IMR-90 (cell line): ENCODE data around the gene ITFG1. TPM values are rescaled to one million over a fixed set of nuclear protein-coding genes. Genes with fewer than 3 reads are reported as not detected.

Source experiments
- ATAC-seq: fragments of 200-7000 bp; cut with Tn5 transposase; 2 replicates; pipeline ENCODE4 v1.9.1; 2020; ENCODE audit warnings: low read depth, mild to moderate bottlenecking, moderate library complexity
- BruUV-seq: library from RNA; stranded (reverse); fragments of 400-500 nt; replicated peaks from 2 replicates; lab custom pipeline; 2021; lab: Mats Ljungman, UMichigan
- CTCF ChIA-PET: fragments of 300-600 bp; formaldehyde crosslinking; extraction: SDS; loops from one replicate; lab custom pipeline; 2021; ENCODE audit warnings: antibody characterized with exemption; lab: Yijun Ruan, JAX
- POLR2A ChIA-PET: fragments of 300-600 bp; sonication (Branson Sonifier 250); formaldehyde crosslinking; loops from one replicate; lab custom pipeline; 2022; ENCODE audit warnings: antibody characterized with exemption; ENCODE audit not compliant: unreplicated experiment; lab: Charles Lee
- DNase-seq: peaks from one replicate; pipeline ENCODE4 v3.0.0; 2013
- H2AFZ ChIP-seq: replicated peaks from 2 replicates; pipeline ENCODE3; 2013; ENCODE audit warnings: low read length, mild to moderate bottlenecking; ENCODE audit not compliant: poor library complexity
- H2AK5ac ChIP-seq: 2 replicates; pipeline ENCODE4 v1.6.1; 2013; ENCODE audit warnings: low read depth, low read length, inconsistent platforms
- H2AK9ac ChIP-seq: replicated peaks from 2 replicates; pipeline ENCODE3; 2013; ENCODE audit warnings: mild to moderate bottlenecking, low read depth, low read length, moderate library complexity; ENCODE audit not compliant: poor library complexity
- H2BK120ac ChIP-seq: 2 replicates; pipeline ENCODE4 v1.6.1; 2013; ENCODE audit warnings: low read depth, low read length, inconsistent platforms
- H2BK15ac ChIP-seq: 3 replicates; pipeline ENCODE4 v1.6.1; 2013; ENCODE audit warnings: low read depth, low read length, inconsistent platforms
- H2BK20ac ChIP-seq: 2 replicates; pipeline ENCODE4 v1.6.1; 2013; ENCODE audit warnings: low read depth, mild to moderate bottlenecking, inconsistent platforms, low read length, moderate library complexity
- H2BK5ac ChIP-seq: 2 replicates; pipeline ENCODE4 v1.6.1; 2013; ENCODE audit warnings: mild to moderate bottlenecking, low read depth, low read length, inconsistent platforms; ENCODE audit not compliant: poor library complexity, severe bottlenecking
- H3K14ac ChIP-seq: replicated peaks from 2 replicates; pipeline ENCODE4 v1.6.1; 2013; ENCODE audit warnings: low read depth, low read length, inconsistent platforms
- H3K18ac ChIP-seq: 2 replicates; pipeline ENCODE4 v1.6.1; 2013; ENCODE audit warnings: low read depth, low read length, control low read depth
- H3K23ac ChIP-seq: 2 replicates; pipeline ENCODE4 v1.6.1; 2013; ENCODE audit warnings: low read depth, low read length, inconsistent platforms
- H3K27ac ChIP-seq: 2 replicates; pipeline ENCODE4 v1.5.1; 2013; ENCODE audit warnings: mild to moderate bottlenecking, control low read depth, low read length; ENCODE audit not compliant: insufficient read depth
- H3K27me3 ChIP-seq: 2 replicates; pipeline ENCODE4 v1.6.1; 2013; ENCODE audit warnings: low read length; ENCODE audit not compliant: control insufficient read depth, insufficient read depth
- H3K36me3 ChIP-seq: 2 replicates; pipeline ENCODE4 v1.6.1; 2013; ENCODE audit warnings: low read length, mixed read lengths; ENCODE audit not compliant: control insufficient read depth, insufficient read depth
- H3K4ac ChIP-seq: 2 replicates; pipeline ENCODE4 v1.6.1; 2013; ENCODE audit warnings: low read depth, low read length, inconsistent platforms
- H3K4me1 ChIP-seq: 2 replicates; pipeline ENCODE4 v1.6.1; 2013; ENCODE audit warnings: low read length, mixed read lengths; ENCODE audit not compliant: control insufficient read depth, insufficient read depth
- H3K4me2 ChIP-seq: 2 replicates; pipeline ENCODE4 v1.6.1; 2013; ENCODE audit warnings: low read depth, mild to moderate bottlenecking, control low read depth, low read length, moderate library complexity
- H3K4me3 ChIP-seq: 2 replicates; pipeline ENCODE4 v1.5.1; 2013; ENCODE audit warnings: low read depth, mild to moderate bottlenecking, control low read depth, low read length, moderate library complexity; ENCODE audit not compliant: insufficient read depth
- H3K56ac ChIP-seq: 2 replicates; pipeline ENCODE4 v1.6.1; 2013; ENCODE audit warnings: low read length, inconsistent platforms; ENCODE audit not compliant: insufficient read depth; ENCODE audit errors: extremely low read depth
- H3K79me1 ChIP-seq, 2 experiments: 2 replicates each; pipeline ENCODE4 v1.6.1; 2013; ENCODE audit warnings: low read length in 2 of 2, inconsistent platforms in 1 of 2, low read depth in 1 of 2
- H3K9ac ChIP-seq: 2 replicates; pipeline ENCODE4 v1.6.1; 2013; ENCODE audit warnings: low read depth, low read length, control low read depth
- H3K9me1 ChIP-seq: 2 replicates; pipeline ENCODE4 v1.6.1; 2013; ENCODE audit warnings: low read length, inconsistent platforms; ENCODE audit not compliant: insufficient read depth
- H3K9me3 ChIP-seq: 2 replicates; pipeline ENCODE4 v1.6.1; 2013; ENCODE audit warnings: low read length; ENCODE audit not compliant: control insufficient read depth, insufficient read depth
- H4K20me1 ChIP-seq: 2 replicates; pipeline ENCODE4 v1.6.1; 2013; ENCODE audit warnings: low read length, inconsistent platforms; ENCODE audit not compliant: insufficient read depth
- H4K5ac ChIP-seq: 2 replicates; pipeline ENCODE4 v1.6.1; 2013; ENCODE audit warnings: mild to moderate bottlenecking, low read depth, low read length, control low read depth
- H4K8ac ChIP-seq, 2 experiments: 2 replicates each; pipeline ENCODE4 v1.6.1; 2013; ENCODE audit warnings: low read depth in 2 of 2, low read length in 2 of 2, control low read depth in 1 of 2, inconsistent platforms in 1 of 2
- H4K91ac ChIP-seq: 2 replicates; pipeline ENCODE4 v1.6.1; 2013; ENCODE audit warnings: low read depth, low read length, inconsistent platforms; ENCODE audit not compliant: insufficient read depth
- BHLHE40 ChIP-seq: fragments of 150-350 bp; IDR thresholded peaks from 2 replicates; pipeline ENCODE4 v1.6.1; 2016; ENCODE audit warnings: mild to moderate bottlenecking, low read depth, low read length
- CEBPB ChIP-seq: IDR thresholded peaks from 2 replicates; pipeline ENCODE4 v1.6.1; 2012; ENCODE audit warnings: low read depth, low read length, improper control_type of control experiment
- CHD1 ChIP-seq: IDR thresholded peaks from 2 replicates; pipeline ENCODE4 v1.6.1; 2012; ENCODE audit warnings: low read depth, low read length, improper control_type of control experiment
- FOS ChIP-seq: fragments of 150-350 bp; IDR thresholded peaks from 2 replicates; pipeline ENCODE4 v1.6.1; 2016; ENCODE audit warnings: low read depth, low read length
- MXI1 ChIP-seq: IDR thresholded peaks from 2 replicates; pipeline ENCODE4 v1.6.1; 2012; ENCODE audit warnings: low read depth, mild to moderate bottlenecking, low read length, moderate library complexity, borderline replicate concordance
- SMC3 ChIP-seq: fragments of 150-350 bp; IDR thresholded peaks from 2 replicates; pipeline ENCODE4 v1.6.1; 2016; ENCODE audit warnings: low read depth, mild to moderate bottlenecking, antibody characterized with exemption, low read length, moderate library complexity
- WGBS, 2 experiments: methylation state at CpG; one replicate each; pipeline versions ENCODE4 v1.1.5 to v1.1.7; 2013; ENCODE audit warnings: missing lambda C conversion rate in 2 of 2; ENCODE audit not compliant: insufficient read length in 1 of 2; ENCODE audit errors: extremely low coverage in 2 of 2; 5-methylcytosine and 5-hydroxymethylcytosine counted together
- dilution Hi-C: fragments of 300-500 bp; cut with HindIII; formaldehyde crosslinking; loops from one replicate; pipeline ENCODE4 v1.14.3; 2018; ENCODE audit warnings: low sequenced_read_pairs; ENCODE audit not compliant: unreplicated experiment
- in situ Hi-C: fragments of 300-500 bp; cut with MboI; formaldehyde crosslinking; loops from 3 replicates; pipeline ENCODE4 v1.14.3; 2019; ENCODE audit warnings: low sequenced_read_pairs, inconsistent platforms, mixed read lengths
- intact Hi-C: fragments of 100-400 bp; cut with micrococcal nuclease; formaldehyde crosslinking; loops from 2 replicates; pipeline ENCODE4 v1.10.0; 2022
- polyA plus RNA-seq, 3 experiments: library from polyadenylated mRNA; depleted of rRNA; stranded (reverse); fragments of >200 nt; gene quantifications; 2 replicates each; pipeline ENCODE4 v1.2.3, GENCODE V29; 2012; ENCODE audit warnings: low replicate concordance in 1 of 3
- total RNA-seq: library from RNA; depleted of rRNA; stranded (reverse); fragments of >200 nt; gene quantifications from 2 replicates; pipeline ENCODE4 v1.2.3, GENCODE V29; 2012
- TF ChIP-seq, protein P1 (sequence below): fragments of 150-350 bp; IDR thresholded peaks from 2 replicates; pipeline ENCODE4 v1.6.1; 2017; ENCODE audit warnings: mild to moderate bottlenecking, antibody characterized with exemption, low read length, low read depth
- TF ChIP-seq, protein P2 (sequence below): fragments of 150-350 bp; IDR thresholded peaks from 2 replicates; pipeline ENCODE4 v1.6.1; 2016; ENCODE audit warnings: low read depth, mild to moderate bottlenecking, low read length, moderate library complexity, borderline replicate concordance

The ITFG1 gene
- total and polyA plus RNA-seq, 2 of the 4 experiments (the other 2 are of a cell fraction), result 54.3 to 60.4 TPM

DNA sequence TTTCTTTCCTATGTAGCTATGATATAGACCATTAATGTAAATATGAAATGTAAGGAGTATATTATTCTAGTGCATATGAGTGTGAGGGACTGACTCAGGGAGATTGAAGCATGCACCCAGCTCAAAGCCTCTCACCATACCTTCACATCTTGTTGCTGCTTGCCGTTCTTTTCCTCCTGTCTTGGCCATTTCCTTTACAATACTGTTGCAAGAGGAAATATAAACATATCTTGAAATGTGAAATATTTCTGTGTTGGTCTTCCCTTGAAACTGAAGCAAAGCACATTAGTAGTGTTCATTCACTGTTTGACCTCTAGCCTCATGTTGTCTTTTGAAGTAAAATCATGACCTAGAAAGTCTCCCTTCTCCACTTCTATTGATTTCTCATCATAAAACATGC, 46.8 kb upstream of the ITFG1 start:
- dilution Hi-C loops, result no loop called here

More for the DNA sequence above, 46.8 kb upstream of the ITFG1 start:
- Histone ChIP-seq H3K4ac (no peak overlapping the region), H3K23ac (no peak overlapping the region), H2BK5ac (no peak overlapping the region), H3K4me2 (no peak overlapping the region), H3K27me3 (no peaks in the 10 kb centered on the region), H2BK15ac (no peak overlapping the region), H2AFZ (no peak overlapping the region), H4K8ac (no peak overlapping the region), H3K36me3 (peaks cover 17% of the 10 kb centered on the region), H3K14ac (no peak overlapping the region), H2BK120ac (no peak overlapping the region), H3K56ac (no peak overlapping the region), H2AK9ac (no peak overlapping the region), H3K9me1 (no peaks in the 10 kb centered on the region), H2BK20ac (no peak overlapping the region), H4K91ac (no peak overlapping the region), H3K4me3 (no peak overlapping the region), H2AK5ac (no peak overlapping the region), H3K9ac (no peak overlapping the region), H3K27ac (no peak overlapping the region), H4K5ac (no peak overlapping the region), H3K4me1 (no peaks in the 10 kb centered on the region), H3K9me3 (no peaks in the 10 kb centered on the region), H4K20me1 (no peaks in the 10 kb centered on the region), H3K18ac (no peak overlapping the region), H3K79me1 (peaks cover 4 to 8% of the 10 kb centered on the region in 2 experiments; a peak in 1 of 4 replicates)
- peak; percentile 10 for DNase-seq
- POLR2A ChIA-PET, result no interaction called here
- CTCF ChIA-PET, result interaction anchor here (1.8 kb wide), 1 partner anchor 366 kb away, joined by 5 read pairs; no protein-coding TSS in a partner anchor
- no CpG with 5 or more reads among the region's 1 CpG for WGBS, 2 experiments
- no TSS peak for BruUV-seq
- in situ Hi-C loops, result no loop called here
- no peak for TF ChIP-seq MXI1
- TF ChIP-seq, protein P1, sequence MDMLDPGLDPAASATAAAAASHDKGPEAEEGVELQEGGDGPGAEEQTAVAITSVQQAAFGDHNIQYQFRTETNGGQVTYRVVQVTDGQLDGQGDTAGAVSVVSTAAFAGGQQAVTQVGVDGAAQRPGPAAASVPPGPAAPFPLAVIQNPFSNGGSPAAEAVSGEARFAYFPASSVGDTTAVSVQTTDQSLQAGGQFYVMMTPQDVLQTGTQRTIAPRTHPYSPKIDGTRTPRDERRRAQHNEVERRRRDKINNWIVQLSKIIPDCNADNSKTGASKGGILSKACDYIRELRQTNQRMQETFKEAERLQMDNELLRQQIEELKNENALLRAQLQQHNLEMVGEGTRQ, result no peak
- TF ChIP-seq, protein P2, sequence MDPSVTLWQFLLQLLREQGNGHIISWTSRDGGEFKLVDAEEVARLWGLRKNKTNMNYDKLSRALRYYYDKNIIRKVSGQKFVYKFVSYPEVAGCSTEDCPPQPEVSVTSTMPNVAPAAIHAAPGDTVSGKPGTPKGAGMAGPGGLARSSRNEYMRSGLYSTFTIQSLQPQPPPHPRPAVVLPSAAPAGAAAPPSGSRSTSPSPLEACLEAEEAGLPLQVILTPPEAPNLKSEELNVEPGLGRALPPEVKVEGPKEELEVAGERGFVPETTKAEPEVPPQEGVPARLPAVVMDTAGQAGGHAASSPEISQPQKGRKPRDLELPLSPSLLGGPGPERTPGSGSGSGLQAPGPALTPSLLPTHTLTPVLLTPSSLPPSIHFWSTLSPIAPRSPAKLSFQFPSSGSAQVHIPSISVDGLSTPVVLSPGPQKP, result no peak
- TF ChIP-seq CEBPB, result no peak
- TF ChIP-seq SMC3, result no peak
- no peak for TF ChIP-seq FOS
- no peak for TF ChIP-seq BHLHE40
- TF ChIP-seq CHD1, result no peak
- intact Hi-C loops, result no loop called here
- ATAC-seq, result no peak; the same call in none of the 2 replicates
